GM12891 (cell line): Measurements from ENCODE around the gene STIM1.

ENCODE experiments used
- PAX5 ChIP-seq: IDR thresholded peaks from 2 replicates; pipeline ENCODE4 v1.6.1; 2011; ENCODE audit warnings: low read length, moderate library complexity, mild to moderate bottlenecking; ENCODE audit not compliant: insufficient read depth, severe bottlenecking
- POLR2A ChIP-seq: IDR thresholded peaks from 2 replicates; pipeline ENCODE4 v1.6.1; 2011; ENCODE audit warnings: low read depth, low read length, control low read depth
- POLR2AphosphoS5 ChIP-seq: IDR thresholded peaks from 2 replicates; pipeline ENCODE4 v1.6.1; 2011; ENCODE audit warnings: low read depth, low read length, control low read depth
- POU2F2 ChIP-seq: IDR thresholded peaks from 2 replicates; pipeline ENCODE4 v1.6.1; 2011; ENCODE audit warnings: low read depth, mild to moderate bottlenecking, control low read depth, low read length, moderate library complexity
- SPI1 ChIP-seq: IDR thresholded peaks from 2 replicates; pipeline ENCODE4 v1.6.1; 2011; ENCODE audit warnings: low read depth, low read length, control low read depth
- TAF1 ChIP-seq: IDR thresholded peaks from 2 replicates; pipeline ENCODE4 v1.6.1; 2011; ENCODE audit warnings: low read depth, low read length, control low read depth

DNA sequence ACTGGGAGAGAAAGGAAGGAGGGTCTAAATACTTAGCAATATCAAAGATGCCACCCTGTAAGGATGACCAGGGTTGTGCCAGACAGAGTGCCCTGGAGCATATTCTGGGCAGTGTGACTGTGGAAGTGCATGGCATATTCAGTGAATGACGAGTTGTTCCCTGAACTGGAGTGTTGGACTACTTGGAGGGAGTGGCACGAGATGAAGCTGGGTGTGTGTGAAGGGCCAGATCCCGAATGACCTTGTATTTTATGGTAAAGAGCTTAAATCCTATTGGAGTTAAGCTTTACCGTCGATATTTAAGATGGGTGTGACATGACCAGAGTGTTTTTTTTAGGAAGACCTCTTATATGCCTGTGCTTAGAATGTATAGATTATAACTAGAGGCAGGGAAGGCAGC is 48.8 kb downstream of the STIM1 start:
- TF ChIP-seq POLR2A (no peak), TAF1 (no peak), POLR2AphosphoS5 (no peak), SPI1 (no peak), PAX5 (no peak), POU2F2 (no peak)
